ENCODE results near the gene HADHB. TPM values are rescaled to one million over a fixed set of nuclear protein-coding genes. Genes with fewer than 3 reads are reported as not detected.

The HADHB gene
- total RNA-seq, 1 experiment from 2014 or later, result 41.3 TPM

DNA sequence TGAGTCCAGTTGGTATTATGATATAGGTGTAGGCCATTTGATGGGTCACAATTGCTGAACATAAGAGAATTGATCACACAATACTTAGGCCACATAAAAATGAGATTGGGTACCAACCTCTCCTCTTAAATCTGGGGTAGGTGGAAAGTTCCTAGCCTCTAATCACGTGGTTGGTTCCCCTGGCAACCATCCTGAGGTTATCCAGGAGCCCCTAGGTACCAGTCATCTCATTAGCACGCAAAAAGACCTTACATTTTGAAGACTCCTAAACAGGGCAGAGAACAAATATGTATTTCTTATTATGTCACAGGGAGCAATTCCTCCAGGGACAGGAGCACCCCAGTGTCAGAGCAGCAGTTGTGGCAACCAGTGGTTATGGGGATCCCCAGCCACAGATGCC, 88.6 kb downstream of the HADHB start:
- Histone ChIP-seq H3K4me1 (ENCODE audit: insufficient read depth, low read length) (no peaks in the 10 kb centered on the region; the same call in 1 of the 2 replicates), H3K23ac (ENCODE audit: insufficient read length, low read depth, low read length) (no peak overlapping the region), H3K23me2 (ENCODE audit: insufficient read length, low read depth, low read length, poor library complexity, severe bottlenecking) (no peaks in the 10 kb centered on the region), H3K9me3 (ENCODE audit: control insufficient read depth, low read depth, low read length) (no peaks in the 10 kb centered on the region), H3K79me1 (ENCODE audit: insufficient read depth, low read depth, low read length, poor library complexity, severe bottlenecking) (no peaks in the 10 kb centered on the region), H3K27ac (ENCODE audit: insufficient read length, low read depth, low read length) (no peak overlapping the region), H2BK20ac (ENCODE audit: low read depth, low read length, poor library complexity, severe bottlenecking) (no peak overlapping the region), H2BK120ac (ENCODE audit: low read depth, low read length, poor library complexity, severe bottlenecking) (no peak overlapping the region), H3K4ac (ENCODE audit: low read depth, low read length) (no peak overlapping the region), H3K4me2 (ENCODE audit: insufficient read depth, insufficient read length, low read length) (no peak overlapping the region), H4K8ac (replicated peaks; ENCODE audit: insufficient read length, low read depth, low read length) (no peak overlapping the region), H4K91ac (ENCODE audit: insufficient read length, low read depth, low read length) (no peak overlapping the region), H3K27me3 (ENCODE audit: insufficient read depth, low read length) (no peaks in the 10 kb centered on the region), H2BK15ac (ENCODE audit: low read depth, low read length) (no peak overlapping the region), H3K14ac (ENCODE audit: insufficient read depth, low read length) (no peak overlapping the region), H3K18ac (ENCODE audit: insufficient read length, low read depth, low read length) (no peak overlapping the region), H4K20me1 (ENCODE audit: control insufficient read depth, insufficient read depth, insufficient read length) (no peaks in the 10 kb centered on the region), H2AK5ac (ENCODE audit: insufficient read length, low read length) (no peak overlapping the region), H3K79me2 (ENCODE audit: insufficient read depth, low read length) (no peaks in the 10 kb centered on the region), H3K9ac (ENCODE audit: extremely low read depth, insufficient read length, low read length) (no peak overlapping the region), H3T11ph (ENCODE audit: low read length) (no peak overlapping the region), H3K56ac (ENCODE audit: insufficient read length, low read depth, low read length) (no peak overlapping the region), H2BK5ac (ENCODE audit: insufficient read length, low read length) (no peak overlapping the region), H4K5ac (ENCODE audit: insufficient read length, low read depth, low read length) (no peak overlapping the region), H2BK12ac (ENCODE audit: insufficient read length, low read depth, low read length) (no peak overlapping the region), H2AFZ (ENCODE audit: low read length) (no peak overlapping the region)
- no CpG with 5 or more reads among the region's 2 CpGs for WGBS (ENCODE audit: extremely low coverage, insufficient read length, low lambda C conversion rate)
- Mint-ChIP-seq H3K4me1 (peaks cover 7 to 15% of the 10 kb centered on the region in 2 experiments), H3K4me3 (no peak overlapping the region), H3K27ac (no peak overlapping the region), H3K9me3 (no peaks in the 10 kb centered on the region), H3K36me3 (ENCODE audit: insufficient read depth in 1 of 3, low read depth in 3 of 3) (no peaks in the 10 kb centered on the region), H3K27me3 (ENCODE audit: low read depth) (no peaks in the 10 kb centered on the region)
- no peak for DNase-seq
- TF ChIP-seq CTCF (conservative IDR thresholded peaks at IDR 0.05), result no peak

Measured in H9 (cell line).